Neural progenitor cell (in vitro differentiated cells): Measurements from ENCODE around the gene PAQR7. TPM values are rescaled to one million over a fixed set of nuclear protein-coding genes. Genes with fewer than 3 reads are reported as not detected.

Source experiments
- DNase-seq: peaks from one replicate; pipeline ENCODE4 v3.0.0-alpha.2; 2016; ENCODE audit warnings: low spot score
- H2AFZ ChIP-seq: fragments of 200-600 bp; sonication (generic); replicated peaks from 2 replicates; pipeline ENCODE4 v1.6.1; 2016; ENCODE audit warnings: antibody characterized with exemption
- H3F3A ChIP-seq: fragments of 200-600 bp; sonication (generic); 2 replicates; pipeline ENCODE4 v1.6.1; 2016; ENCODE audit warnings: antibody characterized with exemption, low read depth
- H3K27ac ChIP-seq: fragments of 200-600 bp; sonication (generic); 2 replicates; pipeline ENCODE4 v1.5.1; 2016; ENCODE audit warnings: mild to moderate bottlenecking
- H3K27me3 ChIP-seq: fragments of 200-600 bp; sonication (generic); 2 replicates; pipeline ENCODE4 v1.6.1; 2016; ENCODE audit warnings: mild to moderate bottlenecking, moderate library complexity
- H3K36me3 ChIP-seq: fragments of 200-600 bp; sonication (generic); 2 replicates; pipeline ENCODE4 v1.5.1; 2016
- H3K4me1 ChIP-seq: fragments of 200-600 bp; sonication (generic); 2 replicates; pipeline ENCODE4 v1.6.1; 2016; ENCODE audit warnings: mixed run types
- H3K4me2 ChIP-seq: fragments of 200-600 bp; sonication (generic); 2 replicates; pipeline ENCODE4 v1.6.1; 2016
- H3K4me3 ChIP-seq: fragments of 200-600 bp; sonication (generic); 2 replicates; pipeline ENCODE4 v1.5.1; 2016
- H3K79me2 ChIP-seq: fragments of 200-600 bp; sonication (generic); 2 replicates; pipeline ENCODE4 v1.6.1; 2016; ENCODE audit warnings: low read depth
- H3K9ac ChIP-seq: fragments of 200-600 bp; sonication (generic); 2 replicates; pipeline ENCODE4 v1.6.1; 2016
- H3K9me3 ChIP-seq: fragments of 200-600 bp; sonication (generic); 2 replicates; pipeline ENCODE4 v1.5.1; 2016; ENCODE audit warnings: low read depth
- H4K20me1 ChIP-seq: fragments of 200-600 bp; sonication (generic); 2 replicates; pipeline ENCODE4 v1.6.1; 2016; ENCODE audit warnings: low read depth
- H3K27ac Mint-ChIP-seq: 3 replicates; pipeline ENCODE4 v1.8.0; 2021; ENCODE audit warnings: mixed read lengths
- H3K27me3 Mint-ChIP-seq: 2 replicates; pipeline ENCODE4 v1.8.0; 2022; ENCODE audit warnings: low read depth, mild to moderate bottlenecking, inconsistent platforms, moderate library complexity, mixed read lengths; ENCODE audit not compliant: insufficient read depth
- H3K36me3 Mint-ChIP-seq: 3 replicates; pipeline ENCODE4 v1.8.0; 2021; ENCODE audit warnings: mixed read lengths
- H3K4me1 Mint-ChIP-seq: 3 replicates; pipeline ENCODE4 v1.8.0; 2021; ENCODE audit warnings: mixed read lengths
- H3K4me3 Mint-ChIP-seq: 3 replicates; pipeline ENCODE4 v1.8.0; 2021; ENCODE audit warnings: mild to moderate bottlenecking, moderate library complexity, mixed read lengths
- H3K9me3 Mint-ChIP-seq: 3 replicates; pipeline ENCODE4 v1.8.0; 2020; ENCODE audit warnings: mixed read lengths
- CTCF ChIP-seq: fragments of 200-600 bp; sonication (generic); IDR thresholded peaks from 2 replicates; pipeline ENCODE4 v1.5.1; 2017; ENCODE audit warnings: antibody characterized with exemption, mild to moderate bottlenecking
- EZH2 ChIP-seq: fragments of 200-600 bp; sonication (generic); IDR thresholded peaks from 2 replicates; pipeline ENCODE4 v1.6.1; 2017; ENCODE audit warnings: antibody characterized with exemption, mild to moderate bottlenecking, moderate library complexity
- EZH2phosphoT487 ChIP-seq: fragments of 200-600 bp; sonication (generic); IDR thresholded peaks from 2 replicates; pipeline ENCODE4 v1.6.1; 2017; ENCODE audit warnings: antibody characterized with exemption
- total RNA-seq: library from RNA; depleted of rRNA; stranded (reverse); fragments of >200 nt; gene quantifications from 2 replicates; pipeline ENCODE4 v1.2.3, GENCODE V29; 2015; ENCODE audit warnings: low replicate concordance

PAQR7 gene
- total RNA-seq, 1 donor from 2014 or later = 1.1 TPM

GRCh38 chr1:25861316-25862286 lies 13.9 kb downstream of the PAQR7 start:
- H2AFZ ChIP-seq = no peak overlapping the region
- no peak overlapping the region for H3K4me3 ChIP-seq
- no peaks in the 10 kb centered on the region for H3K36me3 ChIP-seq
- H3K27ac ChIP-seq = no peak overlapping the region
- peaks cover 3% of the 10 kb centered on the region for H3F3A ChIP-seq
- Mint-ChIP-seq H3K4me3 (peak overlapping the region; percentile 74), H3K9me3 (no peaks in the 10 kb centered on the region), H3K36me3 (peaks cover 9% of the 10 kb centered on the region), H3K27me3 (peaks cover 11% of the 10 kb centered on the region), H3K27ac (no peak overlapping the region), H3K4me1 (peaks cover 23% of the 10 kb centered on the region)
- peak; percentile 15 for DNase-seq
- H4K20me1 ChIP-seq = peaks cover 4% of the 10 kb centered on the region
- H3K27me3 ChIP-seq = no peaks in the 10 kb centered on the region
- peaks cover 25% of the 10 kb centered on the region for H3K79me2 ChIP-seq
- TF ChIP-seq CTCF (no peak), EZH2phosphoT487 (no peak), EZH2 (no peak)
- no peak overlapping the region for H3K4me2 ChIP-seq
- H3K9me3 ChIP-seq = no peaks in the 10 kb centered on the region
- H3K4me1 ChIP-seq = peaks cover 12% of the 10 kb centered on the region
- no peak overlapping the region for H3K9ac ChIP-seq

GRCh38 chr1:25858906-25859789 lies 16.4 kb downstream of the PAQR7 start, which contains the start of gene AUNIP:
Gene AUNIP, minus strand, starts transcription at chr1:25859457. Its CDS starts 100 bp downstream, at chr1:25859357.
- peak within 1 kb of the TSS; percentile 99 for H2AFZ ChIP-seq

More at GRCh38 chr1:25858906-25859789, 16.4 kb downstream of the PAQR7 start, which contains the start of gene AUNIP:
- Histone ChIP-seq H3K4me3 (peak within 1 kb of the TSS; percentile 68), H4K20me1 (peaks cover 4% of the 10 kb centered on the region), H3K36me3 (no peaks in the 10 kb centered on the region), H3K4me1 (peaks cover 12% of the 10 kb centered on the region), H3K9me3 (no peaks in the 10 kb centered on the region), H3K4me2 (peak within 1 kb of the TSS; percentile 95), H3K79me2 (peaks cover 47% of the 10 kb centered on the region), H3K9ac (peak within 1 kb of the TSS; percentile 40), H3F3A (peaks cover 9% of the 10 kb centered on the region), H3K27me3 (no peaks in the 10 kb centered on the region), H3K27ac (no peak within 1 kb of the TSS)
- Mint-ChIP-seq H3K4me3 (peak within 1 kb of the TSS; percentile 96), H3K27ac (peak within 1 kb of the TSS; percentile 87), H3K4me1 (peaks cover 23% of the 10 kb centered on the region), H3K27me3 (peaks cover 8% of the 10 kb centered on the region), H3K9me3 (no peaks in the 10 kb centered on the region), H3K36me3 (peaks cover 9% of the 10 kb centered on the region)
- peak; percentile 94 for DNase-seq
- TF ChIP-seq CTCF = peak; percentile 7
- TF ChIP-seq EZH2 = no peak
